Activated CD4-positive, alpha-beta T cell treated with anti-CD3 and anti-CD28 coated beads, Interleukin-2, amount 10 ng/mL, durations not matched to agents 7 days and 5 days (primary cell): ENCODE results near the gene FAM170B. TPM values are rescaled to one million over a fixed set of nuclear protein-coding genes. Genes with fewer than 3 reads are reported as not detected.

ENCODE experiments used
- CTCF ChIA-PET: fragments of 350-600 bp; sonication (Branson Sonifier 250); formaldehyde crosslinking; loops from one replicate; lab custom pipeline; 2021; ENCODE audit warnings: antibody characterized with exemption; lab: Charles Lee
- POLR2A ChIA-PET: fragments of 350-600 bp; sonication (Branson Sonifier 250); formaldehyde crosslinking; loops from one replicate; lab custom pipeline; 2021; ENCODE audit warnings: antibody characterized with exemption; lab: Charles Lee
- DNase-seq: peaks from one replicate; pipeline ENCODE4 v3.0.0-alpha.2; 2020
- H3K27ac Mint-ChIP-seq: one replicate; pipeline ENCODE4 v1.8.0; 2021; ENCODE audit warnings: mild to moderate bottlenecking, moderate library complexity, mixed read lengths
- H3K27me3 Mint-ChIP-seq: one replicate; pipeline ENCODE4 v1.8.0; 2021; ENCODE audit warnings: mixed read lengths
- H3K36me3 Mint-ChIP-seq: one replicate; pipeline ENCODE4 v1.8.0; 2021; ENCODE audit warnings: low read depth, mixed read lengths
- H3K4me1 Mint-ChIP-seq: one replicate; pipeline ENCODE4 v1.8.0; 2021; ENCODE audit warnings: mixed read lengths
- H3K4me3 Mint-ChIP-seq: one replicate; pipeline ENCODE4 v1.8.0; 2021; ENCODE audit warnings: mild to moderate bottlenecking, moderate library complexity, mixed read lengths
- H3K9me3 Mint-ChIP-seq: one replicate; pipeline ENCODE4 v1.8.0; 2021; ENCODE audit warnings: mixed read lengths
- total RNA-seq, 2 experiments: library from RNA; stranded (reverse); gene quantifications; one replicate each; pipeline ENCODE4 v1.2.3, GENCODE V29; 2021

The FAM170B gene
- total RNA-seq, 2 experiments from 2014 or later: not detected

GRCh38 chr10:49157229-49157628 lies 23.4 kb upstream of the FAM170B start:
- H3K4me3 Mint-ChIP-seq: no peak overlapping the region
- peaks cover 22% of the 10 kb centered on the region for H3K4me1 Mint-ChIP-seq
- H3K9me3 Mint-ChIP-seq: no peaks in the 10 kb centered on the region
- no peak for DNase-seq
- H3K36me3 Mint-ChIP-seq: no peaks in the 10 kb centered on the region
- peak overlapping the region; percentile 17 for H3K27ac Mint-ChIP-seq
- ChIA-PET CTCF (no interaction called here), POLR2A (no interaction called here)
- peaks cover 8% of the 10 kb centered on the region for H3K27me3 Mint-ChIP-seq

- Mint-ChIP-seq H3K36me3 (no peaks in the 10 kb centered on the region), H3K4me1 (peaks cover 23% of the 10 kb centered on the region)
These were observed 20.8 kb upstream of the FAM170B start for GRCh38 chr10:49154641-49155040.

GRCh38 chr10:49153971-49154370 lies 20.1 kb upstream of the FAM170B start:
- H3K36me3 Mint-ChIP-seq: no peaks in the 10 kb centered on the region
- H3K9me3 Mint-ChIP-seq: no peaks in the 10 kb centered on the region
- H3K4me1 Mint-ChIP-seq: peaks cover 23% of the 10 kb centered on the region
- DNase-seq: no peak
- ChIA-PET POLR2A (no interaction called here), CTCF (interaction anchor here (0.8 to 1.6 kb wide), 2 partner anchors 10 to 86 kb away, joined by 3 to 4 read pairs; no protein-coding TSS in a partner anchor)
- peaks cover 10% of the 10 kb centered on the region for H3K27me3 Mint-ChIP-seq
- H3K27ac Mint-ChIP-seq: no peak overlapping the region
- H3K4me3 Mint-ChIP-seq: no peak overlapping the region

More at GRCh38 chr10:49154641-49155040, 20.8 kb upstream of the FAM170B start:
- Mint-ChIP-seq H3K27me3 (peaks cover 10% of the 10 kb centered on the region), H3K27ac (no peak overlapping the region), H3K4me3 (no peak overlapping the region), H3K9me3 (no peaks in the 10 kb centered on the region)
- ChIA-PET POLR2A (no interaction called here), CTCF (interaction anchor here (1.6 kb wide), 1 partner anchor 86 kb away, joined by 3 read pairs; no protein-coding TSS in a partner anchor)
- no peak for DNase-seq

- peaks cover 19% of the 10 kb centered on the region for H3K4me1 Mint-ChIP-seq
- H3K27ac Mint-ChIP-seq: no peak overlapping the region
- no peak overlapping the region for H3K4me3 Mint-ChIP-seq
- DNase-seq: no peak
- peaks cover 2% of the 10 kb centered on the region for H3K9me3 Mint-ChIP-seq
- no peaks in the 10 kb centered on the region for H3K36me3 Mint-ChIP-seq
- ChIA-PET CTCF (interaction anchor here (1.6 kb wide), 1 partner anchor 87 kb away, joined by 3 read pairs; no protein-coding TSS in a partner anchor), POLR2A (interaction anchor here (0.7 kb wide), 1 partner anchor 58 kb away, joined by 4 read pairs; no protein-coding TSS in a partner anchor)
- peaks cover 8% of the 10 kb centered on the region for H3K27me3 Mint-ChIP-seq
These were observed 19.3 kb upstream of the FAM170B start for GRCh38 chr10:49153115-49153514.

GRCh38 chr10:49152663-49153062 lies 18.8 kb upstream of the FAM170B start:
- ChIA-PET CTCF (no interaction called here), POLR2A (no interaction called here)
- Mint-ChIP-seq H3K27ac (no peak overlapping the region), H3K4me1 (peaks cover 17% of the 10 kb centered on the region), H3K27me3 (peaks cover 7% of the 10 kb centered on the region), H3K9me3 (peaks cover 3% of the 10 kb centered on the region), H3K4me3 (no peak overlapping the region), H3K36me3 (no peaks in the 10 kb centered on the region)
- DNase-seq: no peak

GRCh38 chr10:49152037-49152436 lies 18.2 kb upstream of the FAM170B start:
- H3K27me3 Mint-ChIP-seq: peaks cover 6% of the 10 kb centered on the region
- DNase-seq: no peak
- H3K27ac Mint-ChIP-seq: no peak overlapping the region
- no peak overlapping the region for H3K4me3 Mint-ChIP-seq
- peaks cover 5% of the 10 kb centered on the region for H3K9me3 Mint-ChIP-seq
- POLR2A ChIA-PET: no interaction called here
- H3K36me3 Mint-ChIP-seq: no peaks in the 10 kb centered on the region
- H3K4me1 Mint-ChIP-seq: peaks cover 10% of the 10 kb centered on the region
- CTCF ChIA-PET: no interaction called here

GRCh38 chr10:49151481-49151880 lies 17.7 kb upstream of the FAM170B start:
- ChIA-PET POLR2A (no interaction called here), CTCF (no interaction called here)
- Mint-ChIP-seq H3K9me3 (peaks cover 5% of the 10 kb centered on the region), H3K4me1 (peaks cover 5% of the 10 kb centered on the region), H3K36me3 (no peaks in the 10 kb centered on the region), H3K27ac (no peak overlapping the region), H3K4me3 (no peak overlapping the region), H3K27me3 (peaks cover 6% of the 10 kb centered on the region)
- no peak for DNase-seq

GRCh38 chr10:49151025-49151445 lies 17.2 kb upstream of the FAM170B start:
- Mint-ChIP-seq H3K36me3 (no peaks in the 10 kb centered on the region), H3K4me1 (peaks cover 2% of the 10 kb centered on the region), H3K27me3 (peaks cover 9% of the 10 kb centered on the region), H3K9me3 (peaks cover 5% of the 10 kb centered on the region), H3K4me3 (no peak overlapping the region), H3K27ac (no peak overlapping the region)
- DNase-seq: no peak
- POLR2A ChIA-PET: no interaction called here
- CTCF ChIA-PET: no interaction called here

GRCh38 chr10:49150426-49150825 lies 16.6 kb upstream of the FAM170B start:
- ChIA-PET POLR2A (no interaction called here), CTCF (no interaction called here)
- no peak for DNase-seq
- H3K27me3 Mint-ChIP-seq: peaks cover 9% of the 10 kb centered on the region
- H3K27ac Mint-ChIP-seq: no peak overlapping the region
- H3K4me1 Mint-ChIP-seq: peaks cover 2% of the 10 kb centered on the region
- H3K9me3 Mint-ChIP-seq: peaks cover 5% of the 10 kb centered on the region
- no peaks in the 10 kb centered on the region for H3K36me3 Mint-ChIP-seq
- no peak overlapping the region for H3K4me3 Mint-ChIP-seq

- Mint-ChIP-seq H3K9me3 (peaks cover 5% of the 10 kb centered on the region), H3K27me3 (peaks cover 9% of the 10 kb centered on the region), H3K27ac (no peak overlapping the region), H3K4me3 (no peak overlapping the region), H3K36me3 (no peaks in the 10 kb centered on the region), H3K4me1 (peaks cover 2% of the 10 kb centered on the region)
- no peak for DNase-seq
- CTCF ChIA-PET: no interaction called here
- POLR2A ChIA-PET: no interaction called here
These were observed 16.1 kb upstream of the FAM170B start for GRCh38 chr10:49149881-49150280.

- H3K4me3 Mint-ChIP-seq: no peak overlapping the region
- H3K27me3 Mint-ChIP-seq: peaks cover 7% of the 10 kb centered on the region
- POLR2A ChIA-PET: no interaction called here
- no peak overlapping the region for H3K27ac Mint-ChIP-seq
- H3K36me3 Mint-ChIP-seq: no peaks in the 10 kb centered on the region
- peaks cover 5% of the 10 kb centered on the region for H3K9me3 Mint-ChIP-seq
- DNase-seq: no peak
- no peaks in the 10 kb centered on the region for H3K4me1 Mint-ChIP-seq
- CTCF ChIA-PET: interaction anchor here (0.7 kb wide), 1 partner anchor 10 kb away, joined by 4 read pairs; no protein-coding TSS in a partner anchor
These were observed 10.4 kb upstream of the FAM170B start for GRCh38 chr10:49144058-49144720.

- Mint-ChIP-seq H3K4me3 (no peak overlapping the region), H3K4me1 (no peaks in the 10 kb centered on the region), H3K9me3 (peaks cover 4% of the 10 kb centered on the region), H3K27me3 (peaks cover 5% of the 10 kb centered on the region), H3K36me3 (no peaks in the 10 kb centered on the region), H3K27ac (no peak overlapping the region)
- CTCF ChIA-PET: no interaction called here
- no peak for DNase-seq
- POLR2A ChIA-PET: no interaction called here
These were observed 9.4 kb upstream of the FAM170B start for GRCh38 chr10:49143249-49143648.

- H3K4me1 Mint-ChIP-seq: no peaks in the 10 kb centered on the region
- ChIA-PET POLR2A (no interaction called here), CTCF (no interaction called here)
- DNase-seq: no peak
- peaks cover 10% of the 10 kb centered on the region for H3K27me3 Mint-ChIP-seq
- H3K36me3 Mint-ChIP-seq: no peaks in the 10 kb centered on the region
- H3K27ac Mint-ChIP-seq: no peak overlapping the region
- no peaks in the 10 kb centered on the region for H3K9me3 Mint-ChIP-seq
- H3K4me3 Mint-ChIP-seq: no peak overlapping the region
These were observed 7.9 kb upstream of the FAM170B start for GRCh38 chr10:49141541-49142332.
